PC-9 (cell line): Measurements from ENCODE around the gene TNS1.

Experiments
- CTCF ChIP-seq: fragments of 200-600 bp; sonication (generic); conservative IDR thresholded peaks from 2 replicates; pipeline ENCODE4 v1.6.1; 2017; ENCODE audit warnings: mixed run types, antibody characterized with exemption, mild to moderate bottlenecking, moderate library complexity
- EZH2 ChIP-seq: fragments of 200-600 bp; sonication (generic); IDR thresholded peaks from 2 replicates; pipeline ENCODE4 v1.8.0; 2017; ENCODE audit warnings: antibody characterized with exemption, low read depth

GRCh38 chr2:217790195-217790594 is 212.6 kb downstream of the TNS1 start:
- no peak for TF ChIP-seq EZH2
- TF ChIP-seq CTCF, result no peak
